Kidney epithelial cell (primary cell): ENCODE results near the gene PPFIBP1. TPM values are rescaled to one million over a fixed set of nuclear protein-coding genes. Genes with fewer than 3 reads are reported as not detected.

Experiments used
- DNase-seq: peaks from one replicate; pipeline ENCODE4 v3.0.0-alpha.2; 2010; ENCODE audit warnings: low read depth
- H3K27me3 ChIP-seq: 2 replicates; pipeline ENCODE4 v1.6.0; 2011; ENCODE audit warnings: low read length; ENCODE audit not compliant: control insufficient read depth, insufficient read depth
- H3K36me3 ChIP-seq: 2 replicates; pipeline ENCODE4 v1.5.1; 2011; ENCODE audit warnings: low read length; ENCODE audit not compliant: control insufficient read depth, insufficient read depth
- H3K4me3 ChIP-seq: 2 replicates; pipeline ENCODE4 v1.5.1; 2011; ENCODE audit warnings: low read depth, mild to moderate bottlenecking, control low read depth, low read length
- CTCF ChIP-seq: IDR thresholded peaks from 2 replicates; pipeline ENCODE4 v1.5.1; 2011; ENCODE audit warnings: mild to moderate bottlenecking, moderate library complexity, low read length, control low read depth, inconsistent platforms; ENCODE audit not compliant: insufficient read depth, poor library complexity, severe bottlenecking
- total RNA-seq: library from RNA; depleted of rRNA; stranded (reverse); fragments of >200 nt; gene quantifications from 2 replicates; pipeline ENCODE4 v1.2.3, GENCODE V29; 2015

Gene PPFIBP1
- total RNA-seq, 1 donor from 2014 or later = 119 TPM

- DNase-seq = no peak
- H3K36me3 ChIP-seq = no peaks in the 10 kb centered on the region
- TF ChIP-seq CTCF = no peak
- H3K27me3 ChIP-seq = no peaks in the 10 kb centered on the region
- no peak overlapping the region for H3K4me3 ChIP-seq
Observed at GRCh38 chr12:27505761-27506160, 18.2 kb upstream of the PPFIBP1 start.

GRCh38 chr12:27506645-27507189 is 17.3 kb upstream of the PPFIBP1 start:
- H3K36me3 ChIP-seq = no peaks in the 10 kb centered on the region
- no peak overlapping the region for H3K4me3 ChIP-seq
- no peaks in the 10 kb centered on the region for H3K27me3 ChIP-seq
- TF ChIP-seq CTCF = no peak
- DNase-seq = no peak

GRCh38 chr12:27508736-27509431 is 15.1 kb upstream of the PPFIBP1 start:
- TF ChIP-seq CTCF = no peak
- no peak for DNase-seq
- Histone ChIP-seq H3K27me3 (no peaks in the 10 kb centered on the region), H3K4me3 (no peak overlapping the region), H3K36me3 (no peaks in the 10 kb centered on the region)

GRCh38 chr12:27511031-27511722 is 12.8 kb upstream of the PPFIBP1 start:
- Histone ChIP-seq H3K27me3 (no peaks in the 10 kb centered on the region), H3K4me3 (no peak overlapping the region), H3K36me3 (no peaks in the 10 kb centered on the region)
- no peak for TF ChIP-seq CTCF
- DNase-seq = no peak

GRCh38 chr12:27511723-27512045 is 12.3 kb upstream of the PPFIBP1 start:
- no peaks in the 10 kb centered on the region for H3K27me3 ChIP-seq
- TF ChIP-seq CTCF = no peak
- no peak for DNase-seq
- H3K36me3 ChIP-seq = no peaks in the 10 kb centered on the region
- no peak overlapping the region for H3K4me3 ChIP-seq
